ENCODE measurements around the gene CPA5. TPM values are rescaled to one million over a fixed set of nuclear protein-coding genes. Genes with fewer than 3 reads are reported as not detected.
A peak's percentile ranks its signal among the peaks of the same experiment; 100 is the strongest.

CPA5 gene
- total RNA-seq, 2 donors from 2014 or later: not detected

GRCh38 chr7:130356876-130357611, 12.4 kb downstream of the CPA5 start:
- H3K27me3 Mint-ChIP-seq: peaks cover 6 to 7% of the 10 kb centered on the region in 2 donors
- DNase-seq (ENCODE audit: low spot score): no peak
- no peak overlapping the region for H3K27ac Mint-ChIP-seq
- H3K36me3 Mint-ChIP-seq: no peaks in the 10 kb centered on the region
- peaks cover 3% of the 10 kb centered on the region for H3K9me3 Mint-ChIP-seq
- H3K4me1 Mint-ChIP-seq (ENCODE audit: low read depth in 2 of 2): no peaks in the 10 kb centered on the region
- no peak overlapping the region for H3K4me3 Mint-ChIP-seq
- ATAC-seq: no peak

GRCh38 chr7:130358471-130358870, 13.9 kb downstream of the CPA5 start:
- Mint-ChIP-seq H3K27ac (no peak overlapping the region), H3K9me3 (peaks cover 3% of the 10 kb centered on the region), H3K4me3 (no peak overlapping the region), H3K36me3 (no peaks in the 10 kb centered on the region), H3K4me1 (ENCODE audit: low read depth in 2 of 2) (no peaks in the 10 kb centered on the region), H3K27me3 (peaks cover 1 to 6% of the 10 kb centered on the region in 2 donors)
- no peak for DNase-seq (ENCODE audit: low spot score)
- ATAC-seq: no peak

GRCh38 chr7:130359276-130359857, 14.8 kb downstream of the CPA5 start:
- H3K27me3 Mint-ChIP-seq: peaks cover 0 to 6% of the 10 kb centered on the region in 2 donors
- DNase-seq (ENCODE audit: low spot score) (no peak), ATAC-seq (no peak)
- no peak overlapping the region for H3K27ac Mint-ChIP-seq
- peaks cover 3% of the 10 kb centered on the region for H3K9me3 Mint-ChIP-seq
- no peaks in the 10 kb centered on the region for H3K36me3 Mint-ChIP-seq
- H3K4me1 Mint-ChIP-seq (ENCODE audit: low read depth in 2 of 2): no peaks in the 10 kb centered on the region
- H3K4me3 Mint-ChIP-seq: no peak overlapping the region

GRCh38 chr7:130360518-130360917, 15.9 kb downstream of the CPA5 start:
- ATAC-seq: no peak
- Mint-ChIP-seq H3K4me3 (no peak overlapping the region), H3K9me3 (peaks cover 3% of the 10 kb centered on the region), H3K4me1 (ENCODE audit: low read depth in 2 of 2) (no peaks in the 10 kb centered on the region), H3K27me3 (peaks cover 0 to 6% of the 10 kb centered on the region in 2 donors), H3K27ac (no peak overlapping the region), H3K36me3 (no peaks in the 10 kb centered on the region)
- no peak for DNase-seq (ENCODE audit: low spot score)

GRCh38 chr7:130361681-130362080, 17.1 kb downstream of the CPA5 start:
- Mint-ChIP-seq H3K27ac (no peak overlapping the region), H3K27me3 (peaks cover 0 to 6% of the 10 kb centered on the region in 2 donors)

GRCh38 chr7:130362251-130362816, 17.7 kb downstream of the CPA5 start:
- Mint-ChIP-seq H3K4me3 (no peak overlapping the region), H3K27me3 (peaks cover 0 to 6% of the 10 kb centered on the region in 2 donors), H3K9me3 (peaks cover 3% of the 10 kb centered on the region), H3K36me3 (no peaks in the 10 kb centered on the region), H3K27ac (no peak overlapping the region), H3K4me1 (ENCODE audit: low read depth in 2 of 2) (no peaks in the 10 kb centered on the region)
- ATAC-seq (no peak), DNase-seq (ENCODE audit: low spot score) (peak; percentile 16)

More at GRCh38 chr7:130361681-130362080, 17.1 kb downstream of the CPA5 start:
- Mint-ChIP-seq H3K4me3 (no peak overlapping the region), H3K9me3 (peaks cover 3% of the 10 kb centered on the region), H3K4me1 (ENCODE audit: low read depth in 2 of 2) (no peaks in the 10 kb centered on the region), H3K36me3 (no peaks in the 10 kb centered on the region)
- DNase-seq (ENCODE audit: low spot score) (peak; percentile 48), ATAC-seq (no peak)

GRCh38 chr7:130363026-130363847, 18.6 kb downstream of the CPA5 start:
- no peaks in the 10 kb centered on the region for H3K4me1 Mint-ChIP-seq (ENCODE audit: low read depth in 2 of 2)
- ATAC-seq (peak; percentile 16 to 45), DNase-seq (ENCODE audit: low spot score) (peak; percentile 35)
- H3K27me3 Mint-ChIP-seq: peaks cover 0 to 6% of the 10 kb centered on the region in 2 donors
- peaks cover 3% of the 10 kb centered on the region for H3K9me3 Mint-ChIP-seq
- H3K36me3 Mint-ChIP-seq: no peaks in the 10 kb centered on the region
- no peak overlapping the region for H3K4me3 Mint-ChIP-seq
- no peak overlapping the region for H3K27ac Mint-ChIP-seq

- Mint-ChIP-seq H3K27ac (no peak overlapping the region), H3K4me3 (no peak overlapping the region), H3K27me3 (peaks cover 0 to 6% of the 10 kb centered on the region in 2 donors), H3K36me3 (no peaks in the 10 kb centered on the region), H3K9me3 (peaks cover 3% of the 10 kb centered on the region), H3K4me1 (ENCODE audit: low read depth in 2 of 2) (peaks cover 3% of the 10 kb centered on the region in 2 donors)
- DNase-seq (ENCODE audit: low spot score) (no peak), ATAC-seq (no peak)
Observed at GRCh38 chr7:130364451-130364850, 19.8 kb downstream of the CPA5 start.

GRCh38 chr7:130365088-130365487, 20.5 kb downstream of the CPA5 start:
- H3K4me3 Mint-ChIP-seq: no peak overlapping the region
- DNase-seq (ENCODE audit: low spot score): no peak
- no peak for ATAC-seq
- peaks cover 0 to 6% of the 10 kb centered on the region in 2 donors for H3K27me3 Mint-ChIP-seq
- H3K4me1 Mint-ChIP-seq (ENCODE audit: low read depth in 2 of 2): peaks cover 6 to 8% of the 10 kb centered on the region in 2 donors
- no peak overlapping the region for H3K27ac Mint-ChIP-seq
- peaks cover 3% of the 10 kb centered on the region for H3K9me3 Mint-ChIP-seq
- H3K36me3 Mint-ChIP-seq: no peaks in the 10 kb centered on the region

GRCh38 chr7:130365511-130366441, 21.2 kb downstream of the CPA5 start:
- H3K36me3 Mint-ChIP-seq: no peaks in the 10 kb centered on the region
- no peak overlapping the region for H3K4me3 Mint-ChIP-seq
- peaks cover 0 to under 1% of the 10 kb centered on the region in 2 donors for H3K27me3 Mint-ChIP-seq
- no peak for ATAC-seq
- H3K9me3 Mint-ChIP-seq: no peaks in the 10 kb centered on the region
- no peak for DNase-seq (ENCODE audit: low spot score)
- no peak overlapping the region for H3K27ac Mint-ChIP-seq
- H3K4me1 Mint-ChIP-seq (ENCODE audit: low read depth in 2 of 2): peaks cover 6 to 8% of the 10 kb centered on the region in 2 donors

- no peaks in the 10 kb centered on the region for H3K9me3 Mint-ChIP-seq
- H3K4me1 Mint-ChIP-seq (ENCODE audit: low read depth in 2 of 2): peaks cover 6 to 8% of the 10 kb centered on the region in 2 donors
- H3K36me3 Mint-ChIP-seq: no peaks in the 10 kb centered on the region
- ATAC-seq: no peak
- H3K27me3 Mint-ChIP-seq: no peaks in the 10 kb centered on the region
- H3K4me3 Mint-ChIP-seq: no peak overlapping the region
- DNase-seq (ENCODE audit: low spot score): no peak
- H3K27ac Mint-ChIP-seq: no peak overlapping the region
Observed at GRCh38 chr7:130366564-130366963, 21.9 kb downstream of the CPA5 start.

GRCh38 chr7:130367088-130367755, 22.6 kb downstream of the CPA5 start:
- H3K27ac Mint-ChIP-seq: no peak overlapping the region
- DNase-seq (ENCODE audit: low spot score) (no peak), ATAC-seq (no peak)
- no peaks in the 10 kb centered on the region for H3K36me3 Mint-ChIP-seq
- H3K4me3 Mint-ChIP-seq: no peak overlapping the region
- H3K4me1 Mint-ChIP-seq (ENCODE audit: low read depth in 2 of 2): peaks cover 6 to 8% of the 10 kb centered on the region in 2 donors
- H3K9me3 Mint-ChIP-seq: no peaks in the 10 kb centered on the region
- no peaks in the 10 kb centered on the region for H3K27me3 Mint-ChIP-seq
